ENCODE results near the gene TH.

GRCh38 chr11:2144544-2145248 lies 26.9 kb downstream of the TH start:
- TF ChIP-seq CTCF (IDR thresholded peaks at IDR 0.05; ENCODE audit: low read length) (no peak), EZH2 (optimal IDR thresholded peaks at IDR 0.05; ENCODE audit: low read depth, low read length) (no peak), EZH2phosphoT487 (IDR thresholded peaks at IDR 0.05; ENCODE audit: low read length) (no peak)

Measured in MM.1S (cell line).